Mesendoderm (in vitro differentiated cells): Measurements from ENCODE around the gene SIGLECL1.

Source experiments
- DNase-seq: peaks from one replicate; pipeline ENCODE4 v3.0.0; 2013
- H2AK5ac ChIP-seq: 2 replicates; pipeline ENCODE4 v1.6.1; 2013; ENCODE audit warnings: low read length, inconsistent platforms
- H2BK120ac ChIP-seq: 2 replicates; pipeline ENCODE4 v1.6.1; 2013; ENCODE audit warnings: low read depth, mild to moderate bottlenecking, low read length, moderate library complexity, mixed read lengths
- H2BK15ac ChIP-seq: replicated peaks from 2 replicates; pipeline ENCODE4 v1.6.1; 2013; ENCODE audit warnings: low read depth, mild to moderate bottlenecking, moderate library complexity
- H2BK5ac ChIP-seq: 2 replicates; pipeline ENCODE4 v1.6.1; 2013; ENCODE audit warnings: low read length, inconsistent platforms
- H3K18ac ChIP-seq: 2 replicates; pipeline ENCODE4 v1.6.1; 2013; ENCODE audit warnings: mild to moderate bottlenecking, low read length, mixed read lengths
- H3K23ac ChIP-seq: one replicate; pipeline ENCODE4 v1.6.1; 2013; ENCODE audit warnings: low read length
- H3K27ac ChIP-seq: 2 replicates; pipeline ENCODE4 v1.5.1; 2013; ENCODE audit warnings: low read depth, mild to moderate bottlenecking, inconsistent platforms, low read length, moderate library complexity
- H3K27me3 ChIP-seq: 2 replicates; pipeline ENCODE4 v1.6.1; 2013; ENCODE audit warnings: low read length, control low read depth, mild to moderate bottlenecking, inconsistent platforms; ENCODE audit not compliant: insufficient read depth, poor library complexity
- H3K36me3 ChIP-seq: 2 replicates; pipeline ENCODE4 v1.6.1; 2013; ENCODE audit warnings: low read length, inconsistent platforms; ENCODE audit not compliant: control insufficient read depth, insufficient read depth
- H3K4ac ChIP-seq: one replicate; pipeline ENCODE4 v1.6.1; 2013; ENCODE audit warnings: low read depth, mild to moderate bottlenecking, low read length, moderate library complexity
- H3K4me1 ChIP-seq: 2 replicates; pipeline ENCODE4 v1.6.1; 2013; ENCODE audit warnings: low read depth, low read length, inconsistent platforms; ENCODE audit not compliant: control insufficient read depth
- H3K4me2 ChIP-seq: 2 replicates; pipeline ENCODE4 v1.6.1; 2013; ENCODE audit warnings: low read length
- H3K4me3 ChIP-seq: 2 replicates; pipeline ENCODE4 v1.5.1; 2013; ENCODE audit warnings: mild to moderate bottlenecking, low read length
- H3K56ac ChIP-seq: one replicate; pipeline ENCODE4 v1.6.1; 2013; ENCODE audit warnings: low read length
- H3K79me1 ChIP-seq: 2 replicates; pipeline ENCODE4 v1.6.1; 2013; ENCODE audit warnings: low read length, inconsistent platforms
- H3K79me2 ChIP-seq: 2 replicates; pipeline ENCODE4 v1.6.1; 2013; ENCODE audit warnings: mild to moderate bottlenecking, low read length; ENCODE audit not compliant: control insufficient read depth, insufficient read depth
- H3K9ac ChIP-seq: 2 replicates; pipeline ENCODE4 v1.6.1; 2013; ENCODE audit warnings: low read length, inconsistent platforms
- H4K5ac ChIP-seq: one replicate; pipeline ENCODE4 v1.6.1; 2013; ENCODE audit warnings: low read length
- H4K8ac ChIP-seq: one replicate; pipeline ENCODE4 v1.6.1; 2013; ENCODE audit warnings: low read depth, mild to moderate bottlenecking, control low read depth, low read length, moderate library complexity
- WGBS: extraction: QIAGEN DNeasy Blood & Tissue Kit; methylation state at CpG from one replicate; pipeline ENCODE4 v1.1.7; 2013; ENCODE audit warnings: low lambda C conversion rate, missing lambda C conversion rate; ENCODE audit not compliant: insufficient coverage; ENCODE audit errors: extremely low coverage; 5-methylcytosine and 5-hydroxymethylcytosine counted together

Gene SIGLECL1

GRCh38 chr19:51263808-51264207 lies 12.9 kb downstream of the SIGLECL1 start:
- H3K79me2 ChIP-seq: no peaks in the 10 kb centered on the region
- H4K5ac ChIP-seq: no peak overlapping the region
- H3K9ac ChIP-seq: no peak overlapping the region
- H2BK120ac ChIP-seq: no peak overlapping the region
- no peak overlapping the region for H3K4me2 ChIP-seq
- no peak overlapping the region for H3K18ac ChIP-seq
- no CpG with 5 or more reads among the region's 4 CpGs for WGBS
- DNase-seq: no peak
- no peak overlapping the region for H3K23ac ChIP-seq
- H3K4me3 ChIP-seq: no peak overlapping the region
- no peak overlapping the region for H3K27ac ChIP-seq
- no peaks in the 10 kb centered on the region for H3K4me1 ChIP-seq
- no peak overlapping the region for H2BK5ac ChIP-seq
- no peaks in the 10 kb centered on the region for H3K27me3 ChIP-seq
- no peak overlapping the region for H3K56ac ChIP-seq
- no peaks in the 10 kb centered on the region for H3K36me3 ChIP-seq
- no peak overlapping the region for H3K4ac ChIP-seq
- H2BK15ac ChIP-seq: no peak overlapping the region
- no peak overlapping the region for H2AK5ac ChIP-seq
- H3K79me1 ChIP-seq: no peaks in the 10 kb centered on the region
- no peak overlapping the region for H4K8ac ChIP-seq

DNA sequence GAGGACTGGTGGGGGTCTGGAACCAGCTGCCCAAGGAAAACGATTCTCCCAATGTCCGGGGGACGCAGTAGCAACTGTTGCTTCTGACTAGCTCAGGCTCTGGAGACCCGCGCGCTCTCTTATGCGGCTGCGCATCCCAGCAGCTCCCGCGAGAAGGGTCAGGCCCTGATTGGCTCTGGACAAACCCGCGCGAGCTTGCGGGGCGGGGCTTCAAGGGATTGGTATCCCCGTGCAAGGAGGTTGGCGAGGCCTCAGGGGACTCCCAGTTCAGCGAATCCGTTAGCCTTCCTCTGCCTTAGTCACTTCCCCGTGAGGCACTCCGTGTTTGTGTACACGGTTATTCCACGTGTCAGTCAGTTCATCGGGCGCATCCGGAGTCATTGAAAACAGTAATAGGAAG lies 20.2 kb downstream of the SIGLECL1 start:
- H3K9ac ChIP-seq: no peak overlapping the region
- no peak for DNase-seq
- no peak overlapping the region for H3K27ac ChIP-seq
- no peak overlapping the region for H4K8ac ChIP-seq
- H3K4me1 ChIP-seq: no peaks in the 10 kb centered on the region
- no peak overlapping the region for H3K18ac ChIP-seq
- H3K56ac ChIP-seq: no peak overlapping the region
- no peak overlapping the region for H4K5ac ChIP-seq
- no peak overlapping the region for H3K23ac ChIP-seq
- no peak overlapping the region for H2AK5ac ChIP-seq
- no peaks in the 10 kb centered on the region for H3K36me3 ChIP-seq
- H3K4me2 ChIP-seq: no peak overlapping the region
- H3K27me3 ChIP-seq: no peaks in the 10 kb centered on the region
- no peak overlapping the region for H2BK5ac ChIP-seq
- no peak overlapping the region for H3K4me3 ChIP-seq
- no peak overlapping the region for H2BK15ac ChIP-seq
- no peaks in the 10 kb centered on the region for H3K79me1 ChIP-seq
- no peaks in the 10 kb centered on the region for H3K79me2 ChIP-seq
- WGBS: no CpG with 5 or more reads among the region's 26 CpGs
- H2BK120ac ChIP-seq: no peak overlapping the region
- H3K4ac ChIP-seq: no peak overlapping the region

DNA sequence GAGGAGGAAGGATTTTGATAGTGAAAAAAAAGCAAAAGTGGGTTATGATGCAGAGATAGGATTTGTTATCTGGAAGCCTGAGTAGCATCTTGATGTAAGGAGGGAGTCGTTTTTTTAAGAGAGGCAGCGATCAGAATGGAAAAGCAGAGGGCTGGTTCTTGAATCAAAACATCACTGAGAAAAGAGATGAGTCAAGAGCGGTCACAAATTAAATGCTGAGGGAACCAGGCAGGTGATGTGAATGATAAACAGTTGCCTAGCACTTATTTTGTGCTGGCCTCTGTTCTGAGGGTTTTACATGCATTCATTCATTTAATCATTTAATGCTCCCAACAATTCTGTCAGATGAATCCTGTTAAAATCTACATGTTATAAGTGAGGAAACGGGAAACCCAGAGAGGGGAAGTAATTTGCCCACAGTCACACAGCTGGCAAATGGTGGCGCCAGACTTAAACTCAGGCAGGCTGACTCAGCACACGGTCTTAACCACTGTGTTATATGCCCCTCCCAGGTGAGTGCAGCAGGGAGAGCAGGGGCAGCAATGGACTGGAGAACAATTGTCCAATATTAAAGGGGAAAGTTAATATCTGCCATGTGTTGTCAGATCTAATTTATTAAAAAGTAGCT lies 21.4 kb downstream of the SIGLECL1 start:
- no peak overlapping the region for H4K5ac ChIP-seq
- H3K79me1 ChIP-seq: no peaks in the 10 kb centered on the region
- H2AK5ac ChIP-seq: no peak overlapping the region
- no peak overlapping the region for H3K18ac ChIP-seq
- H3K27ac ChIP-seq: no peak overlapping the region
- H3K4me2 ChIP-seq: no peak overlapping the region
- H3K4me3 ChIP-seq: no peak overlapping the region
- no peak overlapping the region for H4K8ac ChIP-seq
- no peaks in the 10 kb centered on the region for H3K36me3 ChIP-seq
- DNase-seq: no peak
- H3K4me1 ChIP-seq: no peaks in the 10 kb centered on the region
- no peak overlapping the region for H3K23ac ChIP-seq
- no peak overlapping the region for H3K56ac ChIP-seq
- H2BK5ac ChIP-seq: no peak overlapping the region
- no peak overlapping the region for H3K9ac ChIP-seq
- no peaks in the 10 kb centered on the region for H3K27me3 ChIP-seq
- no peaks in the 10 kb centered on the region for H3K79me2 ChIP-seq
- H2BK15ac ChIP-seq: no peak overlapping the region
- no peak overlapping the region for H3K4ac ChIP-seq
- H2BK120ac ChIP-seq: no peak overlapping the region
- no CpG with 5 or more reads among the region's 6 CpGs for WGBS

DNA sequence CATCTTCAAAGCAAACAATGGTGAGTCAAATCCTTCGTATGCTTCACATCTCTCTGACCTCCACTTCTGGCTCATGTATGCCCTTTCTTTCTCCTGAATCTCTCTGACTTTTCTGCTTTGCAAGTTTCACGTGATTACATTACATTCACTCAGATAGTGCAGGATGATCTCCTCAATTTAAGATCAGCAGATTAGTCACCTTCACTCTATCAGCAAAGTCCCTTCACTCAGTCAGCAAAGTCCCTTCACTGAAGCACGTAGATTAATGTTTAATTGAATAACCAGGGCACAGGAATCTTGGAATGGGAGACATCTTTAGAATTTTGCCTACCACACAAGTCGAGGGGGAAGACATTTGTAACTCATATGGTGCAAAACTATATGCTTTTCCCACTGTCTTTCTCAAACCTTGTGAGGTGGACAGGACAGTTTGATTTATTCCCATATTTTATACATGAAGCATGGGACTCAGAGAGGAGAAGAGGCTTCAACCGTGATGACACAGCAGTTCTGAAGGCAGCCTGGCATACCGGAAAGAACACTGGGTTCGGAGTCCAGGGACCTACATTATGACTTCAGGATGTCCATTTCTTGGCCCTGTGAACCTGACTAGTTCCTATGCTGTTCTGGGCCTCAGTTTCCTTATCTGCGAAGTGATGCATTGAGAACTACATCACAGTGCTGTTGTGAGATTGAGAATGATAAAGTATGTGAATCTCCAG lies 23.3 kb downstream of the SIGLECL1 start:
- H3K18ac ChIP-seq: no peak overlapping the region
- no peak overlapping the region for H3K56ac ChIP-seq
- H3K36me3 ChIP-seq: no peaks in the 10 kb centered on the region
- no peaks in the 10 kb centered on the region for H3K79me2 ChIP-seq
- no peak overlapping the region for H2BK15ac ChIP-seq
- no peaks in the 10 kb centered on the region for H3K4me1 ChIP-seq
- H3K23ac ChIP-seq: no peak overlapping the region
- H2BK5ac ChIP-seq: no peak overlapping the region
- H4K8ac ChIP-seq: no peak overlapping the region
- H2AK5ac ChIP-seq: no peak overlapping the region
- H4K5ac ChIP-seq: no peak overlapping the region
- no peak overlapping the region for H3K4me3 ChIP-seq
- H3K27me3 ChIP-seq: no peaks in the 10 kb centered on the region
- H3K9ac ChIP-seq: no peak overlapping the region
- no peak overlapping the region for H3K4ac ChIP-seq
- no CpG with 5 or more reads among the region's 8 CpGs for WGBS
- no peak overlapping the region for H2BK120ac ChIP-seq
- H3K4me2 ChIP-seq: no peak overlapping the region
- H3K79me1 ChIP-seq: no peaks in the 10 kb centered on the region
- no peak overlapping the region for H3K27ac ChIP-seq
- no peak for DNase-seq

- Histone ChIP-seq H3K79me1 (no peaks in the 10 kb centered on the region), H3K27ac (no peak overlapping the region), H3K4me2 (no peak overlapping the region), H2BK15ac (no peak overlapping the region), H2AK5ac (no peak overlapping the region), H3K4me1 (no peaks in the 10 kb centered on the region), H3K79me2 (no peaks in the 10 kb centered on the region), H3K4ac (no peak overlapping the region), H3K36me3 (no peaks in the 10 kb centered on the region), H3K56ac (no peak overlapping the region), H3K27me3 (no peaks in the 10 kb centered on the region), H2BK120ac (no peak overlapping the region), H3K9ac (no peak overlapping the region), H3K18ac (no peak overlapping the region), H3K4me3 (no peak overlapping the region), H4K5ac (no peak overlapping the region), H3K23ac (no peak overlapping the region), H4K8ac (no peak overlapping the region), H2BK5ac (no peak overlapping the region)
- WGBS: no CpG with 5 or more reads among the region's 3 CpGs
- DNase-seq: no peak
These were observed 26.2 kb downstream of the SIGLECL1 start for GRCh38 chr19:51277112-51277511.

- no peak overlapping the region for H3K9ac ChIP-seq
- H3K23ac ChIP-seq: no peak overlapping the region
- H2BK5ac ChIP-seq: no peak overlapping the region
- H3K27ac ChIP-seq: no peak overlapping the region
- no peak overlapping the region for H2BK120ac ChIP-seq
- no peaks in the 10 kb centered on the region for H3K27me3 ChIP-seq
- H3K18ac ChIP-seq: no peak overlapping the region
- no peaks in the 10 kb centered on the region for H3K79me2 ChIP-seq
- no peak for DNase-seq
- H4K8ac ChIP-seq: no peak overlapping the region
- no peak overlapping the region for H2AK5ac ChIP-seq
- no CpG with 5 or more reads among the region's 4 CpGs for WGBS
- H3K4me2 ChIP-seq: no peak overlapping the region
- no peak overlapping the region for H3K4me3 ChIP-seq
- no peak overlapping the region for H2BK15ac ChIP-seq
- no peak overlapping the region for H4K5ac ChIP-seq
- H3K36me3 ChIP-seq: no peaks in the 10 kb centered on the region
- H3K79me1 ChIP-seq: no peaks in the 10 kb centered on the region
- no peak overlapping the region for H3K56ac ChIP-seq
- no peak overlapping the region for H3K4ac ChIP-seq
- H3K4me1 ChIP-seq: no peaks in the 10 kb centered on the region
These were observed 31.5 kb downstream of the SIGLECL1 start for GRCh38 chr19:51282335-51282734.
